ENCODE results near the gene PPP1R16B. TPM values are rescaled to one million over a fixed set of nuclear protein-coding genes. Genes with fewer than 3 reads are reported as not detected.

Gene PPP1R16B
- total and polyA plus RNA-seq, 2 of the 8 experiments (the other 6 are each of a cell fraction or from before 2014, with no cell fraction given), result 2.6 to 8.9 TPM

- Histone ChIP-seq H2AFZ (ENCODE audit: low read length) (no peak overlapping the region), H3K14ac (ENCODE audit: insufficient read length) (no peak overlapping the region), H3K4me3 (ENCODE audit: extremely low read depth in 1 of 4, insufficient read depth in 2 of 4, low read depth in 3 of 4, low read length in 4 of 4) (no peak overlapping the region), H2BK120ac (replicated peaks; ENCODE audit: low read depth, low read length) (no peak overlapping the region), H4K8ac (ENCODE audit: extremely low read depth, insufficient read depth, low read length) (no peak overlapping the region), H3K79me1 (ENCODE audit: low read depth, low read length) (no peaks in the 10 kb centered on the region; the same call in 1 of the 2 replicates), H3K23ac (ENCODE audit: insufficient read length) (no peak overlapping the region), H3K9ac (replicated peaks in 1 of 4; ENCODE audit: extremely low read depth in 1 of 4, low read depth in 3 of 4, low read length in 3 of 4) (no peak overlapping the region), H4K20me1 (replicated peaks in 1 of 2; ENCODE audit: control insufficient read depth in 1 of 2, insufficient read depth in 2 of 2, low read length in 2 of 2) (no peaks in the 10 kb centered on the region), H3K27ac (ENCODE audit: low read depth, low read length) (no peak overlapping the region), H3K18ac (ENCODE audit: extremely low read depth, low read length) (no peak overlapping the region), H3K9me3 (ENCODE audit: insufficient read depth in 2 of 2, low read depth in 1 of 2, low read length in 1 of 2) (no peaks in the 10 kb centered on the region), H3K4me2 (ENCODE audit: insufficient read depth in 1 of 2, low read depth in 2 of 2, low read length in 2 of 2) (no peak overlapping the region), H4K91ac (replicated peaks; ENCODE audit: insufficient read length, low read length) (no peak overlapping the region), H3K4ac (replicated peaks; ENCODE audit: insufficient read length, low read depth, low read length) (no peak overlapping the region), H2BK12ac (ENCODE audit: low read depth, low read length) (no peak overlapping the region), H3K56ac (replicated peaks; ENCODE audit: insufficient read length, low read depth, low read length) (no peak overlapping the region), H3K23me2 (ENCODE audit: low read depth, low read length) (no peaks in the 10 kb centered on the region; the same call in 1 of the 2 replicates), H3K27me3 (replicated peaks in 1 of 4; ENCODE audit: control insufficient read depth in 3 of 4, extremely low read depth in 1 of 4, insufficient read depth in 3 of 4, low read length in 3 of 4) (no peaks in the 10 kb centered on the region), H3K79me2 (ENCODE audit: control insufficient read depth in 1 of 2, insufficient read depth in 2 of 2, low read length in 2 of 2) (no peaks in the 10 kb centered on the region), H4K5ac (ENCODE audit: insufficient read length, low read depth, low read length) (no peak overlapping the region), H2AK5ac (ENCODE audit: low read depth, low read length) (no peak overlapping the region), H3K4me1 (replicated peaks in 1 of 4; ENCODE audit: control insufficient read depth in 3 of 4, insufficient read depth in 4 of 4, low read length in 3 of 4) (peaks cover 8 to 17% (median 14%) of the 10 kb centered on the region in 4 experiments; a peak in 6 of 7 replicates), H2BK15ac (ENCODE audit: low read length) (no peak overlapping the region), H2BK20ac (ENCODE audit: low read length) (no peak overlapping the region), H3K36me3 (ENCODE audit: control insufficient read depth in 2 of 4, insufficient read depth in 4 of 4, low read length in 3 of 4) (no peaks in the 10 kb centered on the region), H2BK5ac (ENCODE audit: low read depth, low read length) (no peak overlapping the region)
- POLR2A ChIA-PET (ENCODE audit: partially characterized antibody), result interaction anchor here (0.8 to 1.5 kb wide), 2 partner anchors 9 to 12 kb away, joined by 3 read pairs; no protein-coding TSS in a partner anchor
- DNase-seq (ENCODE audit: low read depth in 1 of 2, low spot score in 2 of 2) (no peak), FAIRE-seq (no peak)
- WGBS, 2 experiments (ENCODE audit: extremely low coverage in 1 of 2, insufficient coverage in 1 of 2, insufficient read length in 1 of 2, insufficient replicate concordance in 2 of 2, low coverage in 1 of 2, low lambda C conversion rate in 2 of 2, missing lambda C conversion rate in 1 of 2), result 93% methylated on average over 7 of the region's 7 CpGs; no CpG with 5 or more reads in 1 of the 2 experiments
- CTCF ChIA-PET (ENCODE audit: partially characterized antibody), result interaction anchor here (1.2 to 2.2 kb wide), 2 partner anchors 31 to 33 kb away, joined by 4 to 9 read pairs; no protein-coding TSS in a partner anchor
- TF ChIP-seq RFX5 (IDR thresholded peaks at IDR 0.05; ENCODE audit: borderline replicate concordance, low read depth, low read length) (no peak), ATF2 (IDR thresholded peaks at IDR 0.05; ENCODE audit: low read length) (no peak), ATF3 (IDR thresholded peaks at IDR 0.05; ENCODE audit: insufficient read depth, low read depth, low read length) (no peak), CHD1 (IDR thresholded peaks at IDR 0.05; ENCODE audit: low read depth, low read length) (no peak), POU5F1 (IDR thresholded peaks at IDR 0.05; ENCODE audit: low read depth, low read length) (no peak), CTBP2 (IDR thresholded peaks at IDR 0.05; ENCODE audit: borderline replicate concordance, insufficient read depth, insufficient read length, low read length) (no peak), HDAC6 (IDR thresholded peaks at IDR 0.05; ENCODE audit: low read depth, low read length) (no peak), TAF1 (IDR thresholded peaks at IDR 0.05; ENCODE audit: low read depth, low read length) (no peak), BACH1 (IDR thresholded peaks at IDR 0.05; ENCODE audit: low read length) (no peak), SRF (IDR thresholded peaks at IDR 0.05; ENCODE audit: low read depth, low read length) (no peak), NRF1 (IDR thresholded peaks at IDR 0.05; ENCODE audit: low read depth, low read length) (no peak), ASH2L (IDR thresholded peaks at IDR 0.05; ENCODE audit: low read length) (no peak)
These were observed 22.3 kb downstream of the PPP1R16B start for GRCh38 chr20:38827770-38828281.
